Measurements from ENCODE around the gene MARK2. TPM values are rescaled to one million over a fixed set of nuclear protein-coding genes. Genes with fewer than 3 reads are reported as not detected.

The MARK2 gene
- total RNA-seq, 1 donor, result 14.8 TPM

DNA sequence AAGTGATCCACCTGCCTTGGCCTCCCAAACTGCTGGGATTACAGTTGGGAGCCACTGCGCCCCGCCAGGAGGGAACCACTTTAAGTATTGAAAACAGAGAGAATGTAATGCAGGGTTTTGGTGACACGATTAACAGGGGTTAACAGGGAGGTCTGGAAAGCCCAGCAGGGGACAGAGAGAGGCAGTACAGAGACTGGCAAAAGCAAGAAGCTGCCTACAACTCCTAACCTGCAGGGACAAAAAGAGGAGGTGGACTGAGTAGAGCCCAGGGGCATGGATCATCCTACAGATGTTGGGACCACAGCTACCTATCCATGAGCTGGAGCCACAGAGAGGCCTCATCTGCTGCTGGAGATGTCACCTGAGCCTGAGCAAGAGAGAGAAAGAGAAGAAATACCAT lies 27.4 kb upstream of the MARK2 start:
- peaks cover 25% of the 10 kb centered on the region for H4K20me1 ChIP-seq (ENCODE audit: insufficient read depth, low read length)
- H3K27me3 ChIP-seq (ENCODE audit: insufficient read depth, low read length), result no peaks in the 10 kb centered on the region
- no peak for DNase-seq (ENCODE audit: insufficient read length, low spot score, missing footprints)
- H3K4me2 ChIP-seq (ENCODE audit: insufficient read depth, low read length), result no peak overlapping the region
- H3K36me3 ChIP-seq (ENCODE audit: insufficient read depth, low read length), result peaks cover 12% of the 10 kb centered on the region
- no peak overlapping the region for H3K4me3 ChIP-seq (ENCODE audit: insufficient read depth, low read length)
- H3K9me3 ChIP-seq (ENCODE audit: low read depth, low read length), result no peaks in the 10 kb centered on the region
- no peak overlapping the region for H3K27ac ChIP-seq (ENCODE audit: low read depth, low read length)
- peaks cover 19% of the 10 kb centered on the region for H3K4me1 ChIP-seq (ENCODE audit: insufficient read depth, low read length)
- no peak overlapping the region for H2AFZ ChIP-seq (ENCODE audit: low read length)
- no peak for TF ChIP-seq CTCF (IDR thresholded peaks at IDR 0.05; ENCODE audit: extremely low read depth, low read depth, low read length)
- H3K79me2 ChIP-seq (ENCODE audit: insufficient read depth, low read length), result peaks cover 31% of the 10 kb centered on the region

GRCh38 chr11:63813035-63813562 lies 25.8 kb upstream of the MARK2 start, which contains the start of gene SPINDOC:
Gene SPINDOC, plus strand, starts transcription at chr11:63813456. Its CDS starts 231 bp downstream, at chr11:63813687.
- peaks cover 36% of the 10 kb centered on the region for H4K20me1 ChIP-seq (ENCODE audit: insufficient read depth, low read length)
- DNase-seq (ENCODE audit: insufficient read length, low spot score, missing footprints), result peak; percentile 100
- TF ChIP-seq CTCF (IDR thresholded peaks at IDR 0.05; ENCODE audit: extremely low read depth, low read depth, low read length), result no peak

DNA sequence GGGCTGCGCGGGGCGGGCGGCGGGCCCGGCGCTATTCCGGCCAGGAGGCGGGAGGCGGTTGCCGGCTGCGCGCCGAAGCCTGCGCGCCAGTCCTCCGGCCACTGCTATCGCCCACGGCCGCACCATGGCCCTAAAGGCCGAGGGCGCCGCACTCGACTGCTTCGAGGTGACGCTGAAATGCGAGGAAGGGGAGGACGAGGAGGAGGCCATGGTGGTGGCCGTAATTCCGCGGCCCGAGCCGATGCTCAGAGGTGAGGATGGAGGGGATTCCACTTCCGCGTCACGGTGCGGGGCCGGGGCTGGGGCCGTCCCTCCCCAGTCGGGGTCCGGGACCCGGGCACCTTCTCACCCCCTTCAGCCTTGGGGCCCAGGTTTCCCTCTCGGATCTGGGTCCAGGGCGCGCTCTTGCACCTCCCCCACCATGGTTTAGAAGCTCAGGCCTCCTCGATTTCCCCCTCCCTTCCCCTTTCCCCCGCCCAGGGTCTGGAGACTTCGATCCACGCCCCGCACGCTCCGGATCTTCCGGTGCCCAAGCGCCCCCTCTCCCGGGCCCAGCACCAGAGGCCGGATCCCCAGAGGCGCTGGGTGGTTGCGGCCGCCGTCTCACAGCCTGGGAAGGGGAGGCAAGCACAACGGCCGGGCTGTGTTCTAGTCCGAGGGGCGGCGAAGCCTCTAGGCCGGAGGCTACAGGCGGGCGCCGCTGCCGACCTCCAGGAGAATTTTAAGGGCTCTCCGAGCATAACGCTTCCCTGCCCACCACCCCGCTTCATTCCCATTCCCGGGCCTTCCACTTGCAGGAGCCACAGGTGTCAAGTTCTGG lies 25.1 kb upstream of the MARK2 start:
- Histone ChIP-seq H3K27me3 (ENCODE audit: insufficient read depth, low read length) (no peaks in the 10 kb centered on the region), H4K20me1 (ENCODE audit: insufficient read depth, low read length) (peaks cover 36% of the 10 kb centered on the region), H3K4me1 (ENCODE audit: insufficient read depth, low read length) (peaks cover 19% of the 10 kb centered on the region), H3K79me2 (ENCODE audit: insufficient read depth, low read length) (peaks cover 45% of the 10 kb centered on the region), H3K27ac (ENCODE audit: low read depth, low read length) (peak overlapping the region; percentile 58), H3K9me3 (ENCODE audit: low read depth, low read length) (no peaks in the 10 kb centered on the region), H3K4me3 (ENCODE audit: insufficient read depth, low read length) (peak overlapping the region; percentile 94), H3K36me3 (ENCODE audit: insufficient read depth, low read length) (peaks cover 22% of the 10 kb centered on the region), H2AFZ (ENCODE audit: low read length) (peak overlapping the region; percentile 82), H3K4me2 (ENCODE audit: insufficient read depth, low read length) (peak overlapping the region; percentile 79)
- peak; percentile 95 for DNase-seq (ENCODE audit: insufficient read length, low spot score, missing footprints)
- TF ChIP-seq CTCF (IDR thresholded peaks at IDR 0.05; ENCODE audit: extremely low read depth, low read depth, low read length), result no peak

More at GRCh38 chr11:63813035-63813562, 25.8 kb upstream of the MARK2 start, which contains the start of gene SPINDOC:
- peak within 1 kb of the TSS; percentile 94 for H3K4me3 ChIP-seq (ENCODE audit: insufficient read depth, low read length)
- H3K27me3 ChIP-seq (ENCODE audit: insufficient read depth, low read length), result no peaks in the 10 kb centered on the region
- H3K9me3 ChIP-seq (ENCODE audit: low read depth, low read length), result no peaks in the 10 kb centered on the region
- H2AFZ ChIP-seq (ENCODE audit: low read length), result peak within 1 kb of the TSS; percentile 93
- H3K4me2 ChIP-seq (ENCODE audit: insufficient read depth, low read length), result peak within 1 kb of the TSS; percentile 95
- H3K4me1 ChIP-seq (ENCODE audit: insufficient read depth, low read length), result peaks cover 19% of the 10 kb centered on the region
- peaks cover 45% of the 10 kb centered on the region for H3K79me2 ChIP-seq (ENCODE audit: insufficient read depth, low read length)
- peaks cover 15% of the 10 kb centered on the region for H3K36me3 ChIP-seq (ENCODE audit: insufficient read depth, low read length)
- H3K27ac ChIP-seq (ENCODE audit: low read depth, low read length), result peak within 1 kb of the TSS; percentile 58

DNA sequence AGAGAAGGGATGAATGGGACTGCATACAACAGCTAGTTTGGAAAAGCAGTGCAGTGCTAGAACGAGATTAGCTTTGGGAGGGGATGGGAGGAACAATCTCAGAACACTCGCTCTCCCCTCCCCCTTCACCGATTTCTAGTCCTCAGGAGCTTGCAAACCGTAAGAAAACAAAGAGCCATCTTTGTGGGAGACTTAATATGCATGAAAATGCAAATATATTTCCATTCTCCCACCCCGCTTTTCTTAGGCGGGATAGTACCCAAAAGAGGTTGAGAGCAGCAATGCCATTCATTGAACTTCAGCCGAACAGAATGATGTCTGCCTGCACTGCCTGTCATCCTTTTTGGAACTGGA lies 24.6 kb upstream of the MARK2 start:
- peak overlapping the region; percentile 82 for H2AFZ ChIP-seq (ENCODE audit: low read length)
- H3K4me3 ChIP-seq (ENCODE audit: insufficient read depth, low read length), result peak overlapping the region; percentile 94
- H3K36me3 ChIP-seq (ENCODE audit: insufficient read depth, low read length), result peaks cover 26% of the 10 kb centered on the region
- peaks cover 36% of the 10 kb centered on the region for H4K20me1 ChIP-seq (ENCODE audit: insufficient read depth, low read length)
- no peak for TF ChIP-seq CTCF (IDR thresholded peaks at IDR 0.05; ENCODE audit: extremely low read depth, low read depth, low read length)
- H3K79me2 ChIP-seq (ENCODE audit: insufficient read depth, low read length), result peaks cover 45% of the 10 kb centered on the region
- peak overlapping the region; percentile 79 for H3K4me2 ChIP-seq (ENCODE audit: insufficient read depth, low read length)
- peak overlapping the region; percentile 58 for H3K27ac ChIP-seq (ENCODE audit: low read depth, low read length)
- H3K27me3 ChIP-seq (ENCODE audit: insufficient read depth, low read length), result no peaks in the 10 kb centered on the region
- peak; percentile 86 for DNase-seq (ENCODE audit: insufficient read length, low spot score, missing footprints)
- no peaks in the 10 kb centered on the region for H3K9me3 ChIP-seq (ENCODE audit: low read depth, low read length)
- H3K4me1 ChIP-seq (ENCODE audit: insufficient read depth, low read length), result peaks cover 19% of the 10 kb centered on the region
